Measurements from ENCODE around the gene BLOC1S6. TPM values are rescaled to one million over a fixed set of nuclear protein-coding genes. Genes with fewer than 3 reads are reported as not detected.

BLOC1S6 gene
- total RNA-seq, 1 experiment from 2014 or later, result 28.7 TPM

GRCh38 chr15:45647828-45648227 lies 60.6 kb downstream of the BLOC1S6 start (continued):
- TF ChIP-seq, protein P1, sequence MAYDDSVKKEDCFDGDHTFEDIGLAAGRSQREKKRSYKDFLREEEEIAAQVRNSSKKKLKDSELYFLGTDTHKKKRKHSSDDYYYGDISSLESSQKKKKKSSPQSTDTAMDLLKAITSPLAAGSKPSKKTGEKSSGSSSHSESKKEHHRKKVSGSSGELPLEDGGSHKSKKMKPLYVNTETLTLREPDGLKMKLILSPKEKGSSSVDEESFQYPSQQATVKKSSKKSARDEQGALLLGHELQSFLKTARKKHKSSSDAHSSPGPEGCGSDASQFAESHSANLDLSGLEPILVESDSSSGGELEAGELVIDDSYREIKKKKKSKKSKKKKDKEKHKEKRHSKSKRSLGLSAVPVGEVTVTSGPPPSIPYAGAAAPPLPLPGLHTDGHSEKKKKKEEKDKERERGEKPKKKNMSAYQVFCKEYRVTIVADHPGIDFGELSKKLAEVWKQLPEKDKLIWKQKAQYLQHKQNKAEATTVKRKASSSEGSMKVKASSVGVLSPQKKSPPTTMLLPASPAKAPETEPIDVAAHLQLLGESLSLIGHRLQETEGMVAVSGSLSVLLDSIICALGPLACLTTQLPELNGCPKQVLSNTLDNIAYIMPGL (CRISPR knock-in tag; IDR thresholded peaks at IDR 0.05), result no peak
- TF ChIP-seq ZNF671 (CRISPR knock-in tag; IDR thresholded peaks at IDR 0.05) (no peak), RORB (CRISPR knock-in tag; IDR thresholded peaks at IDR 0.05) (no peak), ZNF396 (CRISPR knock-in tag; IDR thresholded peaks at IDR 0.05; ENCODE audit: borderline replicate concordance) (no peak), SMAD3 (CRISPR knock-in tag; IDR thresholded peaks at IDR 0.05; ENCODE audit: borderline replicate concordance) (no peak), ERG (CRISPR knock-in tag; IDR thresholded peaks at IDR 0.05) (no peak), EMX1 (CRISPR knock-in tag; IDR thresholded peaks at IDR 0.05) (no peak), PRRX2 (CRISPR knock-in tag; IDR thresholded peaks at IDR 0.05) (no peak), HMGA2 (CRISPR knock-in tag; IDR thresholded peaks at IDR 0.05) (no peak), RELA (CRISPR knock-in tag; IDR thresholded peaks at IDR 0.05; ENCODE audit: borderline replicate concordance) (no peak), NR1H2 (CRISPR knock-in tag; IDR thresholded peaks at IDR 0.05) (no peak), ZNF219 (CRISPR knock-in tag; IDR thresholded peaks at IDR 0.05; ENCODE audit: borderline replicate concordance) (no peak)
- TF ChIP-seq, protein P2, sequence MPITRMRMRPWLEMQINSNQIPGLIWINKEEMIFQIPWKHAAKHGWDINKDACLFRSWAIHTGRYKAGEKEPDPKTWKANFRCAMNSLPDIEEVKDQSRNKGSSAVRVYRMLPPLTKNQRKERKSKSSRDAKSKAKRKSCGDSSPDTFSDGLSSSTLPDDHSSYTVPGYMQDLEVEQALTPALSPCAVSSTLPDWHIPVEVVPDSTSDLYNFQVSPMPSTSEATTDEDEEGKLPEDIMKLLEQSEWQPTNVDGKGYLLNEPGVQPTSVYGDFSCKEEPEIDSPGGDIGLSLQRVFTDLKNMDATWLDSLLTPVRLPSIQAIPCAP (CRISPR knock-in tag; IDR thresholded peaks at IDR 0.05), result no peak
- TF ChIP-seq, protein P3, sequence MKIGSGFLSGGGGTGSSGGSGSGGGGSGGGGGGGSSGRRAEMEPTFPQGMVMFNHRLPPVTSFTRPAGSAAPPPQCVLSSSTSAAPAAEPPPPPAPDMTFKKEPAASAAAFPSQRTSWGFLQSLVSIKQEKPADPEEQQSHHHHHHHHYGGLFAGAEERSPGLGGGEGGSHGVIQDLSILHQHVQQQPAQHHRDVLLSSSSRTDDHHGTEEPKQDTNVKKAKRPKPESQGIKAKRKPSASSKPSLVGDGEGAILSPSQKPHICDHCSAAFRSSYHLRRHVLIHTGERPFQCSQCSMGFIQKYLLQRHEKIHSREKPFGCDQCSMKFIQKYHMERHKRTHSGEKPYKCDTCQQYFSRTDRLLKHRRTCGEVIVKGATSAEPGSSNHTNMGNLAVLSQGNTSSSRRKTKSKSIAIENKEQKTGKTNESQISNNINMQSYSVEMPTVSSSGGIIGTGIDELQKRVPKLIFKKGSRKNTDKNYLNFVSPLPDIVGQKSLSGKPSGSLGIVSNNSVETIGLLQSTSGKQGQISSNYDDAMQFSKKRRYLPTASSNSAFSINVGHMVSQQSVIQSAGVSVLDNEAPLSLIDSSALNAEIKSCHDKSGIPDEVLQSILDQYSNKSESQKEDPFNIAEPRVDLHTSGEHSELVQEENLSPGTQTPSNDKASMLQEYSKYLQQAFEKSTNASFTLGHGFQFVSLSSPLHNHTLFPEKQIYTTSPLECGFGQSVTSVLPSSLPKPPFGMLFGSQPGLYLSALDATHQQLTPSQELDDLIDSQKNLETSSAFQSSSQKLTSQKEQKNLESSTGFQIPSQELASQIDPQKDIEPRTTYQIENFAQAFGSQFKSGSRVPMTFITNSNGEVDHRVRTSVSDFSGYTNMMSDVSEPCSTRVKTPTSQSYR (CRISPR knock-in tag; IDR thresholded peaks at IDR 0.05), result no peak

DNA sequence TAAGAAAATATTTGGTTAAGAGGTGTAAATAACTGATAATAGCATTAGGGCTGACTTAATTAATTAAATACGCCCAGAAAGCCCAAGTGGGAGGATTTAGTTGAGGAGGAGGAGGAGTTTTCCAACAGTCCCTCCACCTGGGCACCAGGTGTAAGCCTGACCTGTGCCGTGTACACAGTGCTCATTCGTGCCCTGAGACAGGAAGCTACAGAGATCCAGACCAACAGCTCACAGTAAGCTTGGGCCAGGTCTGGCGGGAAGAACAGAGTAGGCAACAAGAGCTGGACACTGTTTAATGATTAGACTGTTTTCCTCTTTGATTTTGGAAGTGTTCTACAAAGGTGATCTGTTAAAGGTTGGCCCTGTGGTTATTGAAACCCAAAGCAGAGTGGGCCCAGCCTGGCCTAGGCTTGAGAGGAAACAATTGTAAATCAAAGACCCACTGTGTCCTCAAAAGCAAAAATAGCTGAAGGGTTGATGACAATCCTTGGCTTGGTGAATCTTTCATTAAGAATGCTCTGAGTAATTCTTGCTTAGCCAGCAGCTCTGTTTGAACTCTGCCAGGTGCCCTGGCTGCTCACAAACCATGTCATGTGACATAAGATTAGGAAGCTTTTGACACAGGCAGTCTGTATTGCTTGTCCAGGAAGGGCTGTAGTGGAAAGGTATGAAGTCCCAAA lies 61.5 kb downstream of the BLOC1S6 start:
- Mint-ChIP-seq H3K9me3 (peaks cover 7% of the 10 kb centered on the region), H3K36me3 (no peaks in the 10 kb centered on the region), H3K4me3 (no peak overlapping the region), H3K27ac (no peak overlapping the region), H3K27me3 (ENCODE audit: low read depth) (peaks cover 4% of the 10 kb centered on the region; the same call in 1 of the 2 replicates), H3K4me1 (0 out of 2 replicates have a peak, but pooled peaks cover 2% of the 10 kb centered on the region)
- DNase-seq (ENCODE audit: low spot score) (no peak), ATAC-seq (no peak)
- POLR2A ChIA-PET, result no interaction called here
- CTCF ChIA-PET, result interaction anchor here (1.6 to 1.9 kb wide), 2 partner anchors 12 to 14 kb away, joined by 4 read pairs; no protein-coding TSS in a partner anchor
- no peak for TF ChIP-seq RELA (CRISPR knock-in tag; IDR thresholded peaks at IDR 0.05; ENCODE audit: borderline replicate concordance)
- no peak for TF ChIP-seq SMAD4 (CRISPR knock-in tag; IDR thresholded peaks at IDR 0.05)
- TF ChIP-seq, protein P4, sequence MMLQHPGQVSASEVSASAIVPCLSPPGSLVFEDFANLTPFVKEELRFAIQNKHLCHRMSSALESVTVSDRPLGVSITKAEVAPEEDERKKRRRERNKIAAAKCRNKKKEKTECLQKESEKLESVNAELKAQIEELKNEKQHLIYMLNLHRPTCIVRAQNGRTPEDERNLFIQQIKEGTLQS (CRISPR knock-in tag; conservative IDR thresholded peaks at IDR 0.05), result no peak
- TF ChIP-seq, protein P5, sequence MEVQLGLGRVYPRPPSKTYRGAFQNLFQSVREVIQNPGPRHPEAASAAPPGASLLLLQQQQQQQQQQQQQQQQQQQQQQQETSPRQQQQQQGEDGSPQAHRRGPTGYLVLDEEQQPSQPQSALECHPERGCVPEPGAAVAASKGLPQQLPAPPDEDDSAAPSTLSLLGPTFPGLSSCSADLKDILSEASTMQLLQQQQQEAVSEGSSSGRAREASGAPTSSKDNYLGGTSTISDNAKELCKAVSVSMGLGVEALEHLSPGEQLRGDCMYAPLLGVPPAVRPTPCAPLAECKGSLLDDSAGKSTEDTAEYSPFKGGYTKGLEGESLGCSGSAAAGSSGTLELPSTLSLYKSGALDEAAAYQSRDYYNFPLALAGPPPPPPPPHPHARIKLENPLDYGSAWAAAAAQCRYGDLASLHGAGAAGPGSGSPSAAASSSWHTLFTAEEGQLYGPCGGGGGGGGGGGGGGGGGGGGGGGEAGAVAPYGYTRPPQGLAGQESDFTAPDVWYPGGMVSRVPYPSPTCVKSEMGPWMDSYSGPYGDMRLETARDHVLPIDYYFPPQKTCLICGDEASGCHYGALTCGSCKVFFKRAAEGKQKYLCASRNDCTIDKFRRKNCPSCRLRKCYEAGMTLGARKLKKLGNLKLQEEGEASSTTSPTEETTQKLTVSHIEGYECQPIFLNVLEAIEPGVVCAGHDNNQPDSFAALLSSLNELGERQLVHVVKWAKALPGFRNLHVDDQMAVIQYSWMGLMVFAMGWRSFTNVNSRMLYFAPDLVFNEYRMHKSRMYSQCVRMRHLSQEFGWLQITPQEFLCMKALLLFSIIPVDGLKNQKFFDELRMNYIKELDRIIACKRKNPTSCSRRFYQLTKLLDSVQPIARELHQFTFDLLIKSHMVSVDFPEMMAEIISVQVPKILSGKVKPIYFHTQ (CRISPR knock-in tag; IDR thresholded peaks at IDR 0.05), result no peak
- TF ChIP-seq HMGA2 (CRISPR knock-in tag; IDR thresholded peaks at IDR 0.05), result no peak
- no peak for TF ChIP-seq EMX1 (CRISPR knock-in tag; IDR thresholded peaks at IDR 0.05)
- TF ChIP-seq OVOL2 (CRISPR knock-in tag; IDR thresholded peaks at IDR 0.05; ENCODE audit: borderline replicate concordance), result no peak
- TF ChIP-seq, protein P1 (CRISPR knock-in tag; IDR thresholded peaks at IDR 0.05), result no peak
- no peak for TF ChIP-seq ZNF219 (CRISPR knock-in tag; IDR thresholded peaks at IDR 0.05; ENCODE audit: borderline replicate concordance)
- TF ChIP-seq AFF4 (CRISPR knock-in tag; IDR thresholded peaks at IDR 0.05; ENCODE audit: borderline replicate concordance), result no peak

Data from WTC11 (cell line).